Measurements from ENCODE around the gene AKT1.

AKT1 gene

GRCh38 chr14:104792101-104792884 lies 3.3 kb downstream of the AKT1 start:
- no peak for DNase-seq (ENCODE audit: low read depth in 2 of 2)
- H3K4me3 ChIP-seq (replicated peaks in 1 of 2; ENCODE audit: low read depth in 2 of 2, low read length in 2 of 2), result no peak overlapping the region
- TF ChIP-seq CTCF (IDR thresholded peaks at IDR 0.05; ENCODE audit: low read depth, low read length), result no peak

GRCh38 chr14:104791425-104791824 lies 4.1 kb downstream of the AKT1 start:
- no peak for DNase-seq (ENCODE audit: low read depth in 2 of 2)
- no peak overlapping the region for H3K4me3 ChIP-seq (replicated peaks in 1 of 2; ENCODE audit: low read depth in 2 of 2, low read length in 2 of 2)
- no peak for TF ChIP-seq CTCF (IDR thresholded peaks at IDR 0.05; ENCODE audit: low read depth, low read length)

GRCh38 chr14:104789752-104790743 lies 5.5 kb downstream of the AKT1 start:
- H3K4me3 ChIP-seq (replicated peaks in 1 of 2; ENCODE audit: low read depth in 2 of 2, low read length in 2 of 2), result no peak overlapping the region
- DNase-seq (ENCODE audit: low read depth in 2 of 2), result no peak
- no peak for TF ChIP-seq CTCF (IDR thresholded peaks at IDR 0.05; ENCODE audit: low read depth, low read length)

- DNase-seq (ENCODE audit: low read depth in 2 of 2), result no peak
- H3K4me3 ChIP-seq (replicated peaks in 1 of 2; ENCODE audit: low read depth in 2 of 2, low read length in 2 of 2), result no peak overlapping the region
- TF ChIP-seq CTCF (IDR thresholded peaks at IDR 0.05; ENCODE audit: low read depth, low read length), result no peak
These were observed 6.5 kb downstream of the AKT1 start for GRCh38 chr14:104788873-104789663.

- H3K4me3 ChIP-seq (replicated peaks in 1 of 2; ENCODE audit: low read depth in 2 of 2, low read length in 2 of 2), result no peak overlapping the region
- no peak for DNase-seq (ENCODE audit: low read depth in 2 of 2)
- no peak for TF ChIP-seq CTCF (IDR thresholded peaks at IDR 0.05; ENCODE audit: low read depth, low read length)
These were observed 7.3 kb downstream of the AKT1 start for GRCh38 chr14:104788161-104788818.

- no peak for DNase-seq (ENCODE audit: low read depth in 2 of 2)
- TF ChIP-seq CTCF (IDR thresholded peaks at IDR 0.05; ENCODE audit: low read depth, low read length), result no peak
- H3K4me3 ChIP-seq (replicated peaks in 1 of 2; ENCODE audit: low read depth in 2 of 2, low read length in 2 of 2), result no peak overlapping the region
These were observed 7.8 kb downstream of the AKT1 start for GRCh38 chr14:104787736-104788135.

Measured in cardiac fibroblast (primary cell).